Esophagus squamous epithelium (tissue), 4 donors: ENCODE results near the gene FXYD6.

ENCODE experiments used
- CTCF ChIP-seq, 6 experiments: fragments of 450-650 bp in 4 of 6; fragments of 200-600 bp in 2 of 6; sonication (generic) in 2 of 6; IDR thresholded peaks; one replicate each; pipeline ENCODE4 v1.5.1; 2016 to 2019; ENCODE audit warnings: antibody characterized with exemption in 6 of 6, mild to moderate bottlenecking in 4 of 6, moderate library complexity in 4 of 6
- POLR2A ChIP-seq, 4 donors: fragments of 450-650 bp; IDR thresholded peaks; one replicate each; pipeline ENCODE4 v1.6.1; 2017; ENCODE audit warnings: antibody characterized with exemption in 4 of 4, mild to moderate bottlenecking in 4 of 4, moderate library complexity in 3 of 4

GRCh38 chr11:117872420-117872961 lies 4.0 kb downstream of the FXYD6 start:
- TF ChIP-seq POLR2A (IDR thresholded peaks at IDR 0.05): no peak
- TF ChIP-seq CTCF (IDR thresholded peaks at IDR 0.05): no peak
